Suppressor macrophage treated with lipopolysaccharide for 4 hours (primary cell): ENCODE data around the gene TBC1D28.
"Not testable (repeated sequence)": the region's sequence is repeated elsewhere in the genome, so short reads cannot be mapped to it uniquely, and the experiment has no call there.

Experiments
- DNase-seq: peaks from one replicate; pipeline ENCODE4 v3.0.0-alpha.2; 2020

Gene TBC1D28

GRCh38 chr17:18644291-18644690 lies at the start of gene TBC1D28:
Gene TBC1D28 (minus strand): TSS chr17:18644391. CDS start chr17:18641352, 3,039 bp downstream.
- DNase-seq, result not testable (repeated sequence)

GRCh38 chr17:18682668-18683067 lies 38.5 kb upstream of the TBC1D28 start:
- not testable (repeated sequence) for DNase-seq

- peak; percentile 73 for DNase-seq
Observed at GRCh38 chr17:18681767-18682571, 37.8 kb upstream of the TBC1D28 start, which contains the start of gene FOXO3B. Gene FOXO3B (minus strand): TSS chr17:18682314. CDS start chr17:18681651, 663 bp downstream.

GRCh38 chr17:18677381-18677780 lies 33.2 kb upstream of the TBC1D28 start:
- DNase-seq, result not testable (repeated sequence)

DNA sequence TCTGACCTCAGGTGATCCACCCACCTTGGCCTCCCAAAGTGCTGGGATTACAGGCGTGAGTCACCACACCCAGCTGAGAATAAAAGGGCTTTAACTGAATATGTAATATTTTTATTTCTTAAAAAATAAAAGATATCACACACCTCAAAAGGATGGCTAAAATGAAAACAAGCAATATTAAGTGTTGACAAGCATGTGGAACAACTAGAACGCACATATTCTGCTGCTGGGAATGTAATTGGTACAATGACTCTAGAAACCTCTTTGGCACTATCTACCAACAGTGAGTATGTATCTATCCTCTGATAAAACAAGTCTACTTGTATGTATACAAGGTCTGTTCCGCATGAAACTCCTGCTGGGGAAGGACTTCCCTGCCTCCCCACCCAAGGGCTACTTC lies 32.7 kb upstream of the TBC1D28 start:
- DNase-seq, result not testable (repeated sequence)

GRCh38 chr17:18672395-18673227 lies 28.4 kb upstream of the TBC1D28 start:
- not testable (repeated sequence) for DNase-seq

GRCh38 chr17:18668625-18669024 lies 24.4 kb upstream of the TBC1D28 start:
- DNase-seq, result not testable (repeated sequence)

DNA sequence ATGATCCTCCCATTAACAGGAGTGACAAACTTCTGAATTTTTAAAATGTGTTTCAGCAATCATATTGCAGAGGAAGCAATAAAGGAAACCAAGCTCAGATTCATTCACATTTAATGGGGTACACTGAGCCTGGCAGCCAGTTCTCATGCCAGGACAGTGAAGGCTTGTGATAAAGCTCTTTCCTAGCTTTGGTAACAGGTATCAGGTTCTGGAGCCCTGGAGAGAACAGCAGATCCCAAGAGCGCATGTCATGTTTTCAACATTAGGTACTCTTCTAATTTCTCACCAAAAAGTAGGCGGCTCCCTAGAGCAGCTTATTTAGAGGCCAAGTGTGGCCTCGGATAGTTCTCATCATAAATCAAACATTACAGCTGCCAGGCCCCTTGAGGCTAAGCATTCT lies 23.3 kb upstream of the TBC1D28 start:
- not testable (repeated sequence) for DNase-seq

GRCh38 chr17:18666326-18666725 lies 22.1 kb upstream of the TBC1D28 start:
- not testable (repeated sequence) for DNase-seq

DNA sequence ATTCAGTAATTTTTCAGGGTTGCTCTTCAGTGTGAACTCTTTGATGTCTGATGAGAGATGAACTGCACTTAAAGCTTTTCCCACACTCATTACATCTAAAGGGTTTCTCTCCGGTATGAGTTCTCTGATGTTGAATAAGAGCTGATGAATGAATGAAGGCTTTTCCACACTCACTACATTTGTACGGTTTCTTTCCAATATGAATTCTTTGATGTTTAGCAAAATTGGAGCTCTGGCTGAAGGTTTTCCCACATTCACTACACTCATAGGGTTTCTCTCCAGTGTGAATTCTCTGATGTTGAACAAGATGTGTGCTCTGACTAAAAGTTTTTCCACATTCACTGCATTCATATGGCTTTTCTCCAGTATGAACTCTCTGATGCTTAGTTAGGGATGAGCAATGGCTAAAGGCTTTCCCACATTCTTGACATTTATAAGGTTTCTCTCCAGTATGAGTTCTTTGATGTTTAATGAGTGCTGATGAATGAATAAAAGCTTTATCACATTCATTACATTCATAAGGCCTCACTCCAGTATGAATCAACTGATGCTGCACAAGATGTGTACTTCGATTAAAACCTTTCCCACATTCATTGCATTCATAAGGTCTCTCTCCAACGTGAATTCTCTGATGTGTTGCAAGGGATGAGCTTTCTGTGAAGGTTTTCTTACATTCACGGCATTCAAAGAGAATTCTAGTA lies 17.9 kb upstream of the TBC1D28 start:
- not testable (repeated sequence) for DNase-seq

DNA sequence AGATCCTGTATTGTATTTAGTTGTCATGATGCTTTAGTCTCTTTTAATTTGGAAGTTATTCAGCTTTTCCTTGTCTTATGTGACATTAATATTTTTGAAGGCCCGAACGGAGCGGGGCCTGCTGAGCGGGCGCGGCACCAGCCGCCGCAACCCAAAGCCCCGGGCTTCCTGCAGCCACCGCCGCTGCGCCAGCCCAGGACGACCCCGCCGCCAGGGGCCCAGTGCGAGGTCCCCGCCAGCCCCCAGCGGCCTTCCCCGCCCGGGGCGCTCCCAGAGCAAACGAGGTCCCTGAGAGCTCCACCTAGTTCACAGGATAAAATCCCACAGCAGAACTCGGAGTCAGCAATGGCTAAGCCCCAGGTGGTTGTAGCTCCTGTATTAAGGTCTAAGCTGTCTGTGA lies 5.9 kb upstream of the TBC1D28 start:
- DNase-seq, result not testable (repeated sequence)

DNA sequence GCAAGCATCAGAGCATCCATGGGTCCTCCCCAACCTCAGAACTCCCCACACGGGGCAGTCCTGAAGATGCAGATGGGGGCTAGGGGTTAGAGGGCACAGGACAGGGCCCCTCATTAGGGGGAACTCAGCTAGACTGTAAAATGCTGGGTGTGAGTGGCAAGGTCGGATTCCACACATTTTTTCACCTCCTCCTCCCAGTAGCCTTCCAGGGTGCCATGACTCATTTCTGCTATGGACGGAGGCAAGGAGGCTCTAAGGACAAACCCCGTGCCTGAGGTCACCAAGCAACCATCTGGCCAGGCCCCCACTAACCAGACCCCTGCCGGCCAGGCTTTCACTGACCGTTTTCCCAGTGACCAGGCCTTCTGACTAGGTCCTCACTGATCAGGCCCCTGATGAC lies 1.1 kb downstream of the TBC1D28 start:
- not testable (repeated sequence) for DNase-seq

GRCh38 chr17:18638357-18638756 lies 5.8 kb downstream of the TBC1D28 start:
- DNase-seq, result not testable (repeated sequence)

GRCh38 chr17:18636237-18636636 lies 8.0 kb downstream of the TBC1D28 start:
- DNase-seq, result not testable (repeated sequence)

- DNase-seq, result not testable (repeated sequence)
Observed at GRCh38 chr17:18635773-18636172, 8.4 kb downstream of the TBC1D28 start.

- DNase-seq, result not testable (repeated sequence)
Observed at GRCh38 chr17:18634550-18635263, 9.5 kb downstream of the TBC1D28 start.

DNA sequence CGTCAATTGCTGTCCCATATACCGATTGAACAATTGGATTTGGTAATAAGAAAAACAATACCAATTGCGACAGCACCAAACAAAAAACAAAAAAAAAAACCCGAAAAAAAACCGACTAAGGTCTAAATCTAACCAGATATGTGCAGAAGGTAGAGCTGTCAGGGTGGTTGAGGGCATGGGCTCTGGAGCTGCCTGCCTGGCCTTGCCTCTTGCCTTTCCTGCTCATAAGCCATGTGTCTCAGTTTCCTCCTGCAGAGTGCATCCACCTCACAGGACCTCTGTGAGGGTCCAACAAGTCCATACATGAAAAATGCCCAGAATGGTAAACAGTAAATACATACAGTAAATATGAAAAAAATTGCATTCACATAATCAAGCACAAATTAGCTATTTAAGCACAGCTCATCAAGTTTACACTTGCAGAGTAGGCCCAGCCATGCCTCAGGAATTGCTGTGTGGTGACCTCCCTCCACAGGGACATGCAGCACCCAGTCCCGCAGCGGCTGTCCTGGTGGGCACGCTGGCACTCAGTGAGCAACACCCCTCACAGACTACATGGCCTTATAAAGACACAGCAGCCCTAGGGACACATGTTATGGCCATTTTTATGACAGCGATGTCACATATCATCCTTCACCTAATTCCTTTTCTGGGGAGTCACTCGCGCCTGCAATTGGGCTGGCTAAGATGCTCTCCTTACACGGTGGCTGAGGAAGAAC lies 17.9 kb downstream of the TBC1D28 start:
- DNase-seq, result no peak

GRCh38 chr17:18625509-18626104 lies 18.6 kb downstream of the TBC1D28 start:
- peak; percentile 82 for DNase-seq

- not testable (repeated sequence) for DNase-seq
Observed at GRCh38 chr17:18624862-18625501, 19.2 kb downstream of the TBC1D28 start.

DNA sequence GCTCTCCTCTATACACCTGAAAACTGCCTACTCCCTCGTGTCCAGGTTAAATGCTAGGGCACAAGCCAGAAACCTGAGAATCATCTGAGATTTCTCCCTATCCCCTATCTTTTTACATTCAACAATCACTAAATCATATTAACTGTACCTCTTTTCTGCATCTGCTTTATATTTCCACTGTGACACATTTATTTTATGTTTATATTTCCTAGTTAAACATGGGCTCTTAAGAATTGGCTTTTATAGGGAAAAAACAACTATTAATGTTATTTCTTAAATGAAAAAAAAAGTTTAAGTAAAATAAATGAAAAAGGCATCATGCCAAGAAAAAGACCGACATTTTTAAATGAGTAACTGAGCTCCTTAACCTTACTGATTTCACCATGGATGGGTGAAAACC lies 26.6 kb downstream of the TBC1D28 start:
- DNase-seq, result not testable (repeated sequence)

DNA sequence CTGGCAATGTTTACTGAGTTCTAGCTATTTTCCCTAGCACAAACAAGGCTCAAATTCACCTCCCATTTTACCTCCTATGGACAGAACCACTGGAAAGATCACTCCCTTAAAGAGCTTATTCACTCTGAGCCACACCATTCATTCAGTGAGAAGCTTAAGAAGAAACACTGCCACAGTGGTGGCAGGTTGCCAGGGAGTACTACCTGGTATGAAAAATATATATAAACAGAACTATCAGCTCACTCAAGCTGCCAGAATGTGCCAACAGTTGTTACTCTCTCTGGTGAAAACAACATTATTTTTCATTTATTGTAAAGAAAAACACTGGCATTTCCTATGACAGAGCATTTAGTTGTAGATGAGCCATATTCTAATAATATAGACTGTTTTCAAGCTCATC lies 31.2 kb downstream of the TBC1D28 start:
- DNase-seq, result not testable (repeated sequence)
